HG03175 (cell line): ENCODE data around the gene RALGAPA1.
"Not testable (repeated sequence)": the region's sequence is repeated elsewhere in the genome, so short reads cannot be mapped to it uniquely, and the experiment has no call there.

Experiments used
- ATAC-seq: cut with Tn5 transposase; IDR thresholded peaks from one replicate; pipeline ENCODE4 v1.9.1; 2021; ENCODE audit warnings: mild to moderate bottlenecking, moderate library complexity; ENCODE audit not compliant: unreplicated experiment

RALGAPA1 gene

DNA sequence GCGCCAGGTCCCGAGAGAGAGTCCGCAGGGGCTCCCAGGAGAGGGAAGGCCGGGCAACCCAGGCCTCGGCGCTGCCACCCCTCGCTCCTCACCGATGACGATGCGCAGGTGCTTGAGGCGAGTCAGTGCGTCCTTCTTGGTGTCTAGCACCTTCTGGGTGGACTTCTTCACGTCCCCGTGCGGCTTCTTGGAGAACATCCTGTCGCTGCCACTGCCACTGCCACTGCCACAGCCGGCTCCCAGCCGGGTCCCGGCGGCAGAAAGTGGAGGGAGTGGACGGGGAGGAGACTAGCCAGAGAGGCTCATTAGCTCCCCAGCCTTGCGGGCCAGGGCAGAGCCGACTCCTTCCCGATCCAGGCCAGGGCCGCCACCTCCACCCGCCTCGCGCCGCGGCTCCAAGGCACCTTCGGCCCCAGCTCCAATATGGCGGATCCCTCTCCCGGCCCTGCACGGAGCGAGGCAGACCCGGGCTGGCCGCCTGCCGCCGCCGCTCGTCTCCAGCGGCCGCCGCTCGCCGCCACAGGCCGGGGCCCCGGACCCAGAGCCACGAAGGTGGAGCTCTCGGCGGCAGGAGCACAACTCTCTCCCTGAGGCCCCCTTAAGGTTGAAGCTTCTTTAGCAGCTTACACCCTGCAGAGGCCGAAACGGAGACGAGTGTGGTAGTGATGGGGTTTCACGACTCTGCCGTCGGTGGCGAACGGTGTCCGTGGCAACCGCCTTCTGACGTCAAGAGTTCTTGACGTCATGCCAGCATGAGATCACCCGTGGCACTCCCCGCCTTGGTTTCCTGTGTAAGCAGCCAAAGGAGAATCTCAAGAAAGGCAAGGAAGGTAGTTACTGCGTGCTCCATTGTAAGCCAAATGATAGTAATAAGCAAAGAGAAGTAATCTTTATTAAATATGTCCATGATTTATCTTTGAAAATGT, at the start of gene RALGAPA1:
Gene RALGAPA1 (minus strand): TSS at position 658 of the 926 bp plus-strand sequence. CDS start 460 bp downstream, at position 198.
- peak; percentile 97 for ATAC-seq

DNA sequence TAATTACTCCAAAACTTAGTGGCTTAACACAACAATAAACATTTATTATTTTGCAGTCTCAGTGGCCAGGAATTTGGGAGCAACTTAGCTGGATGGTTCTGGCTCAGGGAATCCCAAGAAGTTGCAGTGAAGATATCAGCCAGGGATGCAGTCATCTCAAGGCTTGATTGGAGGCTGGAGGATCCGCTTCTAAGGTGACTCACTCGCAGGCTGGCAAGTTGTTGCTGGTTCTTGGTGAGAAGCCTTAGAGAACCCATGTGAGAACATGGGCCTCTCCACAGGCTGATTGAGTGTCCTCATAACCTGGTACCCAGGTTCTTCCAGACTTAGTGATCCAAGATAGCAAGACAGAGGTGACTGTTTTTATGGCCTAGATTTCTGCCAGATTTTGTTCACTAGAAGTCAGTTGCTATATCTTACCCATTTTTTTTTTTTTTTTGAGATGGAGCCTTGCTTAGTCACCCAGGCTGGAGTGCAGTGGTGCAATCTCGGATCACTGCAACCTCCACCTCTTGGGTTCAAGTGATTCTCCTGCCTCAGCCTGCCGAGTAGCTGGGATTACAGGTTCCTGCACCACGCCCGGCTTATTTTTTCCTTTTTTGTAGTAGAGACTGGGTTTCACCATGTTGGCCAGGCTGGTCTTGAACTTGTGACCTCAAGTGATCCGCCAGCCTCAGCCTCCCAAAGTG, 49.6 kb upstream of the RALGAPA1 start:
- no peak for ATAC-seq

DNA sequence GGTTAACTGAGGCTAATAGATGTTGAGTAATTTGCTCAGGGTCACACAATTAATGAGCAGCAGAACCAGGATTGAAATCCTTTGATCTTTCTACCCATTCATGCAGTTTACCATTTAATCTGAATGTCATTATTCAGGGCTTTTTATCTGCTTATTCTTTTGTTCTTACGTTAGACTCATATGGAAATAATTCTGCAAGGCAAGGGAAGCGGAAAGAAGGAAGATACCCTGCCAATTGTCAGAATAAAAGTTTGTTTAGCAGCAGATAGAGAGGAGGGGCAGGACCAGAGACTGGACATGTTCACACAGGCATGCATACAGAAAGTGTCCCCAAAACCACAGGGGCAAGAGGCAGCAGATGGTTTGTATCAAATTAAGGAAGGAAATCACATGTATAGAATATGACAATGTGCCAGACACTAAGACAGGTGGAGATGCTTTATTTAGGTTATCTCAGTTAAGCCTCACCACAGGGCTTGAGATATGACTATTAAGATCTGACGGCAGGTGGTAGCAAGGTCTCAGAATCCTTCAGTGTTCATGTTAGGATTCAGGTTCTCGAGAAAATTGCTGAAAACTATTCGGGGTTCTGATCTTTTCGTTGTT, 46.9 kb upstream of the RALGAPA1 start:
- peak; percentile 99 for ATAC-seq

DNA sequence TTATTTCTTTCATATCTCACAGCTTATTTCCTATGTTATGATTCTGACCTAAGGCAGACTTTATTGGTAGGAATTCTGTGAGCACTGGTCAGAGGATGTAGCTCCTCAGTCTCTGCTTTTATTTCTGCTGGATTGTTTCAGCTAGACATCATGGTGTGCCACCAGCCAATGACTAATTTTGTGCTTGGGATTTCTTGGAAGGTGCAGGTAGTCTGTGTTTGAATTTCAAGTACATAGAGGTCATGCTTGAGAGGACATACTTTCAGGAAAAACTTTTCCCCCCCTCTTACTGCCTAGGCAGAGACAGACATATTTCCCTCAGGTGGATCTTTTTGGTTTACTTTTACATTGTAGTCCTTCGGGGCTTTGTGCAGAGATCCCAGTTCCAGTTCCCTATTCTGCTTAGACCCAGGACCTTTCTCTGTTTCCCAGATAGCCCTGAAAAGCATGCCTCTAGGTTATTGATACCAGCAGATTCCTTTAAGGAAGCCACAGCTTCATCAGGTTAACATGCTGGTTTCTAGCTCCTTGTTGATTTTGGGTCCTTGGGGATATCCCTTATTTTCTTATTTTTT, 45.7 kb upstream of the RALGAPA1 start:
- ATAC-seq: no peak

- no peak for ATAC-seq
Observed at GRCh38 chr14:35853225-35853624, 44.1 kb upstream of the RALGAPA1 start.

DNA sequence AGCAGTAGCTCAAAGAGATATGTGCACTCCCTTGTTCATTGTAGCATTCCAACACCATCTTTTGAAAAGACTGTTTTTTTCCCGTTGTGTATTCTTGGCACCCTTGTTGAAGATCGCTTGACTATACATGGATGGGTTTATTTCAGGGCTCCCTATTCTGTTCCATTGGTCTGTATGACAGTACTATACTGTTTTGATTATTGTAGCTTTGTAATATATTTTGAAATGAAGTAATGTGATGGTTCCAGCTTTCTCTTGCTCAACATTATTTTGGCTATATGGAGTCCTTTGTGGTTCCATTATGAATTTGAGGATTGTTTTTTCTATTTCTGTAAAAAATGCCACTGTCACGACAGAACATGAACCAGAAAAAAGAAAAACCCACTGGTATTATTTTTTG, 42.7 kb upstream of the RALGAPA1 start:
- no peak for ATAC-seq

GRCh38 chr14:35849122-35849521, 40.0 kb upstream of the RALGAPA1 start:
- ATAC-seq: no peak

- no peak for ATAC-seq
Observed at GRCh38 chr14:35847636-35848035, 38.5 kb upstream of the RALGAPA1 start.

GRCh38 chr14:35844494-35844893, 35.4 kb upstream of the RALGAPA1 start:
- ATAC-seq: no peak

DNA sequence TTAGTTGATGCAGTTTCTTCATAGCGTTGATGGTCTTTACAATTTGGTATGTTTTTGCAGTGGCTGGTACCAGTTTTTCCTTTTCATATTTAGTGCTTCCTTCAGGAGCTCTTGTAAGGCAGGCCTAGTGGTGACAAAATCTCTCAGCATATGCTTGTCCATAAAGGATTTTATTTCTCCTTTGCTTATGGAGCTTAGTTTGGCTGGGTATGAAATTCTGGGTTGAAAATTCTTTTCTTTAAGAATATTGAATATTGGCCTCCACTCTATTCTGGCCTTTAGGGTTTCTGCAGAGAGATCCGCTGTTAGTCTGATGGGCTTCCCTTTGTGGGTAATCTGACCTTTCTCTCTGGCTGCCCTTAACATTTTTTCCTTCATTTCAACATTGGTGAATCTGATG, 33.1 kb upstream of the RALGAPA1 start:
- not testable (repeated sequence) for ATAC-seq

DNA sequence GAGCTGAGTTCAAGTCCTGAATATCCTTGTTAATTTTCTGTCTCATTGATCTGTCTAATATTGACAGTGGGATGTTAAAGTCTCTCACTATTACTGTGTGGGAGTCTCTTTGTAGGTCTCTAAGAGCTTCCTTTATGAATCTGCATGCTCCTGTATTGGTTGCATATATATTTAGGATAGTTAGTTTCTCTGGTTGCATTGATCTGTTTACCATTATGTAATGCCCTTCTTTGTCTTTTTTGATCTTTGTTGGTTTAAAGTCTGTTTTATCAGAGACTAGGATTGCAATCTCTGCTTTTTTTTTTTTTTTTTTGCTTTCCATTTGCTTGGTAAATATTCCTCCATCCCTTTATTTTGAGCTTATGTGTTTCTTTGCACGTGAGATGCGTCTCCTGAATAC, 32.6 kb upstream of the RALGAPA1 start:
- ATAC-seq: not testable (repeated sequence)

GRCh38 chr14:35835208-35835982, 26.3 kb upstream of the RALGAPA1 start:
- no peak for ATAC-seq

DNA sequence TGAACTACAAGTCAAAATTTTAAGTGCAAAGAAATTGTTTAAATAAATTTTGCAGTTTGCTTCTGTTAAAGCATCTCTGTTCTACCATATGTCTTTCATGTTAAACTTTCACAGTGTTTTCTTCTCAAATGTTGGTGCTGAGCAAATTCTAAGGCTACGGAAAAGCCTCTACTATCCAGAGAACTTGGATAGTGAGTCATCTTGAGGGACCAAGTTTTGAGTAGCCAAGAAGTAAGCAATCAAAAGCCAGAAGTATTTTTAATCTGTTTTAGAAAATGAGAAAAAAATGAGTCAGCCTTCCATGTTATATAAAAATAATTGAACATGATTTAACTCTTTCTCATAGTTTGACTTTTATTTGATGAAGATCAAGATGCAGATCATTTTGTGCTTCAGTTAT, 20.4 kb upstream of the RALGAPA1 start:
- no peak for ATAC-seq

DNA sequence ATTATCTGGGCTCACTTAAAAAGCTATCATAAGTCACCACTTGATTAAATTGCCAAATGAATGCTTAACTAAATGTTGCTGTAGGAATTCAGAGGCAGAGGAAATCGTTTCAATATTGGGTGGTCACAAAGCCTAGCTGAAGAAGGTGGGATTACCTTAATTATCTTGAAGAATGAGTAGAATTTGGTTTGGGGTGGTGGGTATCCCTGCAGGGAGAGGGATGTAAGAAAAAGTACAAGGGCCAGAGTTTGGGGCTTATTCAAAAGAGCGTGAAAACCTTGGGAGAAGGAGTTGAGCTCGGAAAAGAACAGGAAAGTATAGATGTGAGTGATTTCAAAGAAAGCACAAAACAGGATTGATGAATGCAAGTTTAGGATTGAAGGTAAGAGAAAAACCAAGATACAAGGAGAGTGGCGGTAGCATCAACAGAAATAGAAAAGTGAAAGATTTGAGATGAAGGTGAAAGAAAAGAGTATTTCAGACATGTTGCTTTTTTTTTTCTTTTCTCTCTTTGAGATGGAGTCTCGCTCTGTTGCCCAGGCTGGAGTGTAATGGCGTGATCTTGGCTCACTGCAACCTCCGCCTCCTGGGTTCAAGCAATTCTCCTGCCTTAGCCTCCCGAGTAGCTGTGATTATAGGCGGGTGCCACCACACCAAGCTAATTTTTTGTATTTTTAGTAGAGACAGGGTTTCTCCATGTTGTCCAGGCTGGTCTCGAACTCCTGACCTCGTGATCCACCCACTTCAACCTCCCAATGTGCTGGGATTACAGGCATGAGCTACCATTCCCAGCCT, 18.8 kb upstream of the RALGAPA1 start:
- no peak for ATAC-seq

DNA sequence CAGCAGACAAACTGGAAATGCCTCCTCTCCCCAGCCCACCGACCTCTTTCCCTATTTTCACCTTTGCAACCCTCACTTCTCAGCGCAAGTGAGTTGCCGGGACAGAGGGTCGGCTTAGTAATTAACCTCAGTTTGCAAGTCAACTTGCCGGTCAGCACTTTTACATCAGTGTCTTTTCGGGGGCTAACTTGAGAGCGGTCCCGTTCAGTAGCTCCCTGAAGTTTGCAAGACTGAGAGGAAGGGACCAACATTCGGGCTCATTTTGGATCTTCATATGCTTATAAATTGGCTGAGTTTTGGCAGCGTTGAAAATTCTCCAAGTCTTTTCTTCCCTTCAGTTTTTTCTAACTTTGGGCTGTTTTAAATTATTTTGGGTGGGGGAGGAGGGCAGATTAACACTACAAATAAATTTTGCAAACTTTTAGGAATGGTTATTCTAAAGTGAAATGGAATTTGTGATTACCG, 17.9 kb upstream of the RALGAPA1 start:
- no peak for ATAC-seq

GRCh38 chr14:35826218-35826951, 17.3 kb upstream of the RALGAPA1 start, which contains the start of gene BRMS1L:
BRMS1L (plus strand) TSS chr14:35826338; CDS start chr14:35826517, 179 bp downstream.
- ATAC-seq: peak; percentile 97

DNA sequence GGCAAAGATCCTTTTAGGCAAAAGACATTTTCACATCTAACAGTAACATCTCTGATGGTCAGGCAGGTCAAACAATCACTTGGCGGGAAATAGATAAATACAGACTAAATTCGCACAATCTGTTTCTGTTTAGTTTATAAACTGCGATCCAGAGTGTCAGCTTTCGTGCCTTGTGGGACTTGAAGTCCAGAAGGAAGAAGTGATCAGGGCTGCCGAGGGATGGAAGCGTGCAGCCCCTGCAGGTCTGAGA, 16.8 kb upstream of the RALGAPA1 start:
- ATAC-seq: no peak

DNA sequence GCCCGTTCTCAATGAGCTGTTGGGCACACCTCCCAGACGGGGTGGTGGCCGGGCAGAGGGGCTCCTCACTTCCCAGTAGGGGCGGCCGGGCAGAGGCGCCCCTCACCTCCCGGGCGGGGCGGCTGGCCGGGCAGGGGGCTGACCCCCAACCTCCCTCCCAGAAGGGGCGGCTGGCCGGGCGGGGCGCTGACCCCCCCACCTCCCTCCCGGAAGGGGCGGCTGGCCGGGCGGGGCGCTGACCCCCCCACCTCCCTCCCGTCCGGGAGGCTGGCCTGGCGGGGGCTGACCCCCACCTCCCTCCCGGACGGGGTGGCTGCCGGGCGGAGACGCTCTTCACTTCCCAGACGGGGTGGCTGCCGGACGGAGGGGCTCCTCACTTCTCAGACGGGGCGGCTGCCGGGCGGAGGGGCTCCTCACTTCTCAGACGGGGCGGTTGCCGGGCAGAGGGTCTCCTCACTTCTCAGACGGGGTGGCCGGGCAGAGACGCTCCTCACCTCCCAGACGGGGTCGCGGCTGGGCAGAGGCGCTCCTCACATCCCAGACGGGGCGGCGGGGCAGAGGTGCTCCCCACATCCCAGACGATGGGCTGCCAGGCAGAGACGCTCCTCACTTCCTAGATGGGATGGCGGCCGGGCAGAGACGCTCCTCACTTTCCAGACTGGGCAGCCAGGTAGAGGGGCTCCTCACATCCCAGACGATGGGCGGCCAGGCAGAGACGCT, 15.5 kb upstream of the RALGAPA1 start:
- ATAC-seq: not testable (repeated sequence)
